Hepatocyte (in vitro differentiated cells): ENCODE results near the gene ANAPC10. TPM values are rescaled to one million over a fixed set of nuclear protein-coding genes. Genes with fewer than 3 reads are reported as not detected.
A peak's percentile ranks its signal among the peaks of the same experiment; 100 is the strongest.

Source experiments
- DNase-seq: peaks from one replicate; pipeline ENCODE4 v3.0.0-alpha.2; 2016; ENCODE audit warnings: low spot score
- H2AFZ ChIP-seq: fragments of 200-600 bp; sonication (generic); 2 replicates; pipeline ENCODE4 v1.6.0; 2016; ENCODE audit warnings: antibody characterized with exemption, mild to moderate bottlenecking
- H3K27ac ChIP-seq: fragments of 200-600 bp; sonication (generic); 2 replicates; pipeline ENCODE4 v1.5.1; 2016; ENCODE audit warnings: mild to moderate bottlenecking
- H3K27me3 ChIP-seq: fragments of 200-600 bp; sonication (generic); 2 replicates; pipeline ENCODE4 v1.6.1; 2016
- H3K36me3 ChIP-seq: fragments of 200-600 bp; sonication (generic); replicated peaks from 2 replicates; pipeline ENCODE4 v1.5.1; 2016; ENCODE audit warnings: low read depth; ENCODE audit not compliant: insufficient read depth
- H3K4me1 ChIP-seq: fragments of 200-600 bp; sonication (generic); 2 replicates; pipeline ENCODE4 v1.5.1; 2016; ENCODE audit warnings: mild to moderate bottlenecking, moderate library complexity; ENCODE audit not compliant: insufficient read depth
- H3K4me2 ChIP-seq: fragments of 200-600 bp; sonication (generic); 2 replicates; pipeline ENCODE4 v1.6.0; 2016
- H3K4me3 ChIP-seq: fragments of 200-600 bp; sonication (generic); 2 replicates; pipeline ENCODE4 v1.5.1; 2016; ENCODE audit warnings: mild to moderate bottlenecking
- H3K79me2 ChIP-seq: fragments of 200-600 bp; sonication (generic); 2 replicates; pipeline ENCODE4 v1.6.0; 2017; ENCODE audit warnings: mild to moderate bottlenecking
- H3K9me2 ChIP-seq: fragments of 200-600 bp; sonication (generic); replicated peaks from 2 replicates; pipeline ENCODE4 v1.6.0; 2017; ENCODE audit warnings: mild to moderate bottlenecking; ENCODE audit not compliant: insufficient read depth
- H3K9me3 ChIP-seq: fragments of 200-600 bp; sonication (generic); 2 replicates; pipeline ENCODE4 v1.5.1; 2016; ENCODE audit warnings: low read depth, mild to moderate bottlenecking
- H4K20me1 ChIP-seq: fragments of 200-600 bp; sonication (generic); 2 replicates; pipeline ENCODE4 v1.6.0; 2016; ENCODE audit warnings: mild to moderate bottlenecking; ENCODE audit not compliant: insufficient read depth, poor library complexity, severe bottlenecking
- EZH2 ChIP-seq: fragments of 200-600 bp; sonication (generic); IDR thresholded peaks from 2 replicates; pipeline ENCODE4 v1.6.1; 2016; ENCODE audit warnings: antibody characterized with exemption, mild to moderate bottlenecking, borderline replicate concordance
- EZH2phosphoT487 ChIP-seq: fragments of 200-600 bp; sonication (generic); IDR thresholded peaks from one replicate; pipeline ENCODE4 v1.6.1; 2018; ENCODE audit warnings: antibody characterized with exemption, mild to moderate bottlenecking, low read depth, moderate library complexity; ENCODE audit not compliant: unreplicated experiment, severe bottlenecking
- WGBS: methylation state at CpG from one replicate; pipeline ENCODE4 v1.1.6; 2016; ENCODE audit warnings: low lambda C conversion rate; ENCODE audit errors: missing lambda C conversion rate; 5-methylcytosine and 5-hydroxymethylcytosine counted together
- polyA plus RNA-seq: library from polyadenylated mRNA; unstranded; fragments of >200 nt; fragmentation: Nextera tagmentation; extraction: Ambion mirVana; gene quantifications from 2 replicates; pipeline ENCODE4 v1.2.1, GENCODE V29; 2016
- total RNA-seq: library from RNA; depleted of rRNA; stranded (reverse); fragments of >200 nt; gene quantifications from 2 replicates; pipeline ENCODE4 v1.2.3, GENCODE V29; 2014
- TF ChIP-seq, protein P1 (sequence below): fragments of 200-600 bp; sonication (generic); IDR thresholded peaks from 2 replicates; pipeline ENCODE4 v1.5.1; 2016; ENCODE audit warnings: antibody characterized with exemption, mild to moderate bottlenecking; ENCODE audit not compliant: poor library complexity

ANAPC10 gene
- total and polyA plus RNA-seq, 2 experiments from 2014 or later: 27.2 to 31.0 TPM

DNA sequence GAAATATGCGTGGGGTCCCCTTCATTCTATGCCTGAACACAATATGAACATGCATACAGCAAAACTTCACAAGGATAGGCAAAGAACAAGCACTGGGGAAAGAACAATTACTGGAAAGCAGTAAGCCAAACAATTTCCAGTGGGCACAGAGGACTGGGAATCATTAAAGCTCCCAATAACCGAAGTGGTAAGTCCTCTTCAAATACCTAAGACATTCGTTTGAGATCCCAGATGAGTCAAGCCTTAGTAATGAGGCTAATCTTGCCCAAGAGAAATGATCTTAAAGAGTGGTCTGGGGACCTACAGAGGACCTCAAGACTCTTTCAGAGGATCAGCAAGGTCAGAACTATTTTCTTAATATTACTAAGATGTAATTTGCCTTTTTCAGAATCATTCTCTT lies 28.6 kb downstream of the ANAPC10 start:
- no peaks in the 10 kb centered on the region for H3K9me2 ChIP-seq
- H3K27ac ChIP-seq: no peak overlapping the region
- no peak for DNase-seq
- no peak overlapping the region for H3K4me3 ChIP-seq
- WGBS: 55% methylated on average over 3 of the region's 3 CpGs
- peaks cover 8% of the 10 kb centered on the region for H3K79me2 ChIP-seq
- TF ChIP-seq EZH2phosphoT487: no peak
- TF ChIP-seq EZH2: no peak
- TF ChIP-seq, protein P1, sequence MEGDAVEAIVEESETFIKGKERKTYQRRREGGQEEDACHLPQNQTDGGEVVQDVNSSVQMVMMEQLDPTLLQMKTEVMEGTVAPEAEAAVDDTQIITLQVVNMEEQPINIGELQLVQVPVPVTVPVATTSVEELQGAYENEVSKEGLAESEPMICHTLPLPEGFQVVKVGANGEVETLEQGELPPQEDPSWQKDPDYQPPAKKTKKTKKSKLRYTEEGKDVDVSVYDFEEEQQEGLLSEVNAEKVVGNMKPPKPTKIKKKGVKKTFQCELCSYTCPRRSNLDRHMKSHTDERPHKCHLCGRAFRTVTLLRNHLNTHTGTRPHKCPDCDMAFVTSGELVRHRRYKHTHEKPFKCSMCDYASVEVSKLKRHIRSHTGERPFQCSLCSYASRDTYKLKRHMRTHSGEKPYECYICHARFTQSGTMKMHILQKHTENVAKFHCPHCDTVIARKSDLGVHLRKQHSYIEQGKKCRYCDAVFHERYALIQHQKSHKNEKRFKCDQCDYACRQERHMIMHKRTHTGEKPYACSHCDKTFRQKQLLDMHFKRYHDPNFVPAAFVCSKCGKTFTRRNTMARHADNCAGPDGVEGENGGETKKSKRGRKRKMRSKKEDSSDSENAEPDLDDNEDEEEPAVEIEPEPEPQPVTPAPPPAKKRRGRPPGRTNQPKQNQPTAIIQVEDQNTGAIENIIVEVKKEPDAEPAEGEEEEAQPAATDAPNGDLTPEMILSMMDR: no peak
- H3K4me2 ChIP-seq: no peak overlapping the region
- H3K4me1 ChIP-seq: peaks cover 5% of the 10 kb centered on the region
- H3K9me3 ChIP-seq: no peaks in the 10 kb centered on the region
- H2AFZ ChIP-seq: no peak overlapping the region
- no peaks in the 10 kb centered on the region for H3K27me3 ChIP-seq
- H4K20me1 ChIP-seq: no peaks in the 10 kb centered on the region
- no peaks in the 10 kb centered on the region for H3K36me3 ChIP-seq

- WGBS: 36% methylated on average over 2 of the region's 2 CpGs
- H2AFZ ChIP-seq: peak overlapping the region; percentile 49
- peak overlapping the region; percentile 59 for H3K4me2 ChIP-seq
- peak; percentile 8 for DNase-seq
- no peaks in the 10 kb centered on the region for H3K9me3 ChIP-seq
- H3K27me3 ChIP-seq: no peaks in the 10 kb centered on the region
- peaks cover 5% of the 10 kb centered on the region for H3K4me1 ChIP-seq
- peaks cover 5% of the 10 kb centered on the region for H3K79me2 ChIP-seq
- H3K27ac ChIP-seq: peak overlapping the region; percentile 83
- H3K9me2 ChIP-seq: no peaks in the 10 kb centered on the region
- no peaks in the 10 kb centered on the region for H4K20me1 ChIP-seq
- no peak overlapping the region for H3K4me3 ChIP-seq
- no peak for TF ChIP-seq EZH2
- TF ChIP-seq, protein P1: no peak
- no peak for TF ChIP-seq EZH2phosphoT487
- H3K36me3 ChIP-seq: no peaks in the 10 kb centered on the region
Measured at GRCh38 chr4:145066063-145066501, 31.9 kb downstream of the ANAPC10 start.

DNA sequence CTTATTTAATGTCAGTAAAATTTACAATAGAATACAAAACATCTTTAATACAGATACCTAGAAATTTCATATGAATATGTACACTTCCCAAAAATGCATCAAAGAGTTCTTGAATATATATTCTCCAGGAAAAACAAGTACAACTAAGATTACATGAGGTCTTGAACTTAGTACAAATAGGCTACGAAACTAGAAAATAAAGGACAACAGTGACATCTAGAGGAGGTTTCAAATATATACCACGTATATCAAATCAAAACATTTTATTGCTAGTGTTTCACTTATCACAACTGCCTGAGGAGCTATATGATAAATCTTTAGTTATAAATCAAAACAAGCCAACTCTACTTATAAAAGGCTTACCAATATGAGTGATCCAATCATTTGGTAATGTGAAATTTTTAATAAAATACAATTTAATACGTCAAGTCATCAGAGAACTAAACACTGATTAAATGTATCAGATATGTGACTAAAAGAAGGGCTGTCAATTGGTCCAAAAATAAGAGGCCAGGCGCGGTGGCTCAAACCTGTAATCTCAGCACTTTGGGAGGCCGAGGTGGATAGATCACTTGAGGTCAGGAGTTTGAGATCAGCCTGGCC lies 36.6 kb downstream of the ANAPC10 start:
- H3K27me3 ChIP-seq: no peaks in the 10 kb centered on the region
- no peaks in the 10 kb centered on the region for H3K36me3 ChIP-seq
- H3K9me3 ChIP-seq: no peaks in the 10 kb centered on the region
- no peak overlapping the region for H3K27ac ChIP-seq
- H4K20me1 ChIP-seq: no peaks in the 10 kb centered on the region
- WGBS: 68% methylated on average over 6 of the region's 6 CpGs
- no peak overlapping the region for H3K4me3 ChIP-seq
- TF ChIP-seq EZH2phosphoT487 (no peak), EZH2 (no peak)
- TF ChIP-seq, protein P1: peak; percentile 63
- H2AFZ ChIP-seq: no peak overlapping the region
- peaks cover 5% of the 10 kb centered on the region for H3K79me2 ChIP-seq
- peaks cover 5% of the 10 kb centered on the region for H3K4me1 ChIP-seq
- no peaks in the 10 kb centered on the region for H3K9me2 ChIP-seq
- no peak overlapping the region for H3K4me2 ChIP-seq
- peak; percentile 55 for DNase-seq

DNA sequence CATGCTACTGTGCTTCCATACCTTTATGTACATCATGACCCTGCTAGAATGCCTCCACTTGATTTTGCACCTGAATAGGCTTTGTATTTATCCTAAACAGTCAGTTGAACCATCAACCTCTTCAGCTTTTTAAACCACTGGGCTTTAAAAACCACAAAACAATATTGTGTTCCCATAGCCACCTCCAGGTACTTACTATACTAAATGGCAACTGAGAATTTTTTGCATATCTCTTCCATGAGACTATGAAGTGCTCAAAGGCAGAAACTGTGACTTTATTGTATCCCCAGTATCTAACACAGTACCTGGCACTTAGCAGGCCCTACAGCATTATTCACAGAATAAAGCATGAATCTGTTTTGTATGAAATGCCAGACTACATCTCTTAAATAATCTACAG lies 39.7 kb downstream of the ANAPC10 start:
- H3K27me3 ChIP-seq: no peaks in the 10 kb centered on the region
- no peak overlapping the region for H3K4me2 ChIP-seq
- H3K4me3 ChIP-seq: no peak overlapping the region
- H3K79me2 ChIP-seq: no peaks in the 10 kb centered on the region
- H3K4me1 ChIP-seq: no peaks in the 10 kb centered on the region
- DNase-seq: no peak
- no peak overlapping the region for H2AFZ ChIP-seq
- H4K20me1 ChIP-seq: no peaks in the 10 kb centered on the region
- no peaks in the 10 kb centered on the region for H3K9me2 ChIP-seq
- no peak overlapping the region for H3K27ac ChIP-seq
- no peaks in the 10 kb centered on the region for H3K9me3 ChIP-seq
- H3K36me3 ChIP-seq: no peaks in the 10 kb centered on the region
- TF ChIP-seq EZH2phosphoT487 (no peak), EZH2 (no peak)
- TF ChIP-seq, protein P1: no peak
